MM.1S (cell line): ENCODE measurements around the gene INTS11.

Experiments
- DNase-seq: peaks from one replicate; pipeline ENCODE4 v3.0.0-alpha.2; 2015
- H2AFZ ChIP-seq: fragments of 300-600 bp; sonication (generic); 2 replicates; pipeline ENCODE4 v1.6.0; 2016; ENCODE audit warnings: antibody characterized with exemption, low read length
- H3F3A ChIP-seq: fragments of 300-600 bp; sonication (generic); 2 replicates; pipeline ENCODE4 v1.6.1; 2016; ENCODE audit warnings: mild to moderate bottlenecking, antibody characterized with exemption, low read length, moderate library complexity, mixed read lengths; ENCODE audit not compliant: insufficient read depth
- H3K27ac ChIP-seq: fragments of 300-600 bp; sonication (generic); 2 replicates; pipeline ENCODE4 v1.5.1; 2016; ENCODE audit warnings: mild to moderate bottlenecking, low read length
- H3K27me3 ChIP-seq: fragments of 300-600 bp; sonication (generic); replicated peaks from 2 replicates; pipeline ENCODE4 v1.6.0; 2016; ENCODE audit warnings: low read length; ENCODE audit not compliant: insufficient read depth
- H3K36me3 ChIP-seq: fragments of 300-600 bp; sonication (generic); replicated peaks from 2 replicates; pipeline ENCODE4 v1.6.1; 2016; ENCODE audit warnings: mild to moderate bottlenecking, low read length, mixed read lengths; ENCODE audit not compliant: insufficient read depth
- H3K4me1 ChIP-seq: fragments of 300-600 bp; sonication (generic); 2 replicates; pipeline ENCODE4 v1.6.1; 2016; ENCODE audit warnings: low read length, mixed read lengths
- H3K4me2 ChIP-seq: fragments of 300-600 bp; sonication (generic); 2 replicates; pipeline ENCODE4 v1.6.0; 2016; ENCODE audit warnings: low read depth, low read length
- H3K4me3 ChIP-seq: fragments of 300-600 bp; sonication (generic); 2 replicates; pipeline ENCODE4 v1.5.1; 2016; ENCODE audit warnings: low read length, mixed read lengths
- H3K79me2 ChIP-seq: fragments of 300-600 bp; sonication (generic); 2 replicates; pipeline ENCODE4 v1.6.1; 2016; ENCODE audit warnings: mixed run types, low read length, mixed read lengths
- H3K9ac ChIP-seq: fragments of 300-600 bp; sonication (generic); 2 replicates; pipeline ENCODE4 v1.6.1; 2016; ENCODE audit warnings: low read length, mixed read lengths
- H3K9me2 ChIP-seq: fragments of 300-600 bp; sonication (generic); replicated peaks from 2 replicates; pipeline ENCODE4 v1.6.1; 2016; ENCODE audit warnings: mild to moderate bottlenecking, low read length, mixed read lengths; ENCODE audit not compliant: insufficient read depth
- H3K9me3 ChIP-seq: fragments of 300-600 bp; sonication (generic); replicated peaks from 2 replicates; pipeline ENCODE4 v1.6.1; 2016; ENCODE audit warnings: mild to moderate bottlenecking, low read length, mixed read lengths; ENCODE audit not compliant: insufficient read depth
- H4K20me1 ChIP-seq: fragments of 300-600 bp; sonication (generic); 2 replicates; pipeline ENCODE4 v1.6.1; 2016; ENCODE audit warnings: mild to moderate bottlenecking, low read length, moderate library complexity, mixed read lengths; ENCODE audit not compliant: insufficient read depth
- CTCF ChIP-seq: fragments of 300-600 bp; sonication (generic); IDR thresholded peaks from 2 replicates; pipeline ENCODE4 v1.5.1; 2016; ENCODE audit warnings: antibody characterized with exemption, low read length, mixed read lengths
- EZH2 ChIP-seq: fragments of 300-600 bp; sonication (generic); optimal IDR thresholded peaks from 2 replicates; pipeline ENCODE3; 2017; ENCODE audit warnings: low read depth, mild to moderate bottlenecking, antibody characterized with exemption, low read length, mixed read lengths
- EZH2phosphoT487 ChIP-seq: fragments of 300-600 bp; sonication (generic); IDR thresholded peaks from 2 replicates; pipeline ENCODE4 v1.6.1; 2018; ENCODE audit warnings: antibody characterized with exemption, low read length

The INTS11 gene

GRCh38 chr1:1262071-1262470 is 62.4 kb downstream of the INTS11 start:
- Histone ChIP-seq H3K9me2 (no peaks in the 10 kb centered on the region), H3K27ac (no peak overlapping the region), H3K4me3 (no peak overlapping the region), H3K79me2 (peaks cover 23% of the 10 kb centered on the region), H3K4me1 (no peaks in the 10 kb centered on the region), H3K9me3 (no peaks in the 10 kb centered on the region), H3K4me2 (no peak overlapping the region), H4K20me1 (no peaks in the 10 kb centered on the region), H3K9ac (no peak overlapping the region), H3K36me3 (peaks cover 10% of the 10 kb centered on the region; the same call in 1 of the 2 replicates), H3F3A (no peaks in the 10 kb centered on the region), H2AFZ (no peak overlapping the region), H3K27me3 (no peaks in the 10 kb centered on the region)
- DNase-seq = no peak
- TF ChIP-seq EZH2 (no peak), CTCF (no peak), EZH2phosphoT487 (no peak)
